ENCODE results near the gene DLX6. TPM values are rescaled to one million over a fixed set of nuclear protein-coding genes. Genes with fewer than 3 reads are reported as not detected.

Gene DLX6
- total and polyA plus RNA-seq, 3 donors from 2014 or later = 6.6 to 10.1 (median 7.3) TPM

GRCh38 chr7:97022491-97023306 is 17.3 kb downstream of the DLX6 start:
- H3K36me3 ChIP-seq (ENCODE audit: low read depth, missing control alignments) = no peaks in the 10 kb centered on the region
- TF ChIP-seq, protein P1, sequence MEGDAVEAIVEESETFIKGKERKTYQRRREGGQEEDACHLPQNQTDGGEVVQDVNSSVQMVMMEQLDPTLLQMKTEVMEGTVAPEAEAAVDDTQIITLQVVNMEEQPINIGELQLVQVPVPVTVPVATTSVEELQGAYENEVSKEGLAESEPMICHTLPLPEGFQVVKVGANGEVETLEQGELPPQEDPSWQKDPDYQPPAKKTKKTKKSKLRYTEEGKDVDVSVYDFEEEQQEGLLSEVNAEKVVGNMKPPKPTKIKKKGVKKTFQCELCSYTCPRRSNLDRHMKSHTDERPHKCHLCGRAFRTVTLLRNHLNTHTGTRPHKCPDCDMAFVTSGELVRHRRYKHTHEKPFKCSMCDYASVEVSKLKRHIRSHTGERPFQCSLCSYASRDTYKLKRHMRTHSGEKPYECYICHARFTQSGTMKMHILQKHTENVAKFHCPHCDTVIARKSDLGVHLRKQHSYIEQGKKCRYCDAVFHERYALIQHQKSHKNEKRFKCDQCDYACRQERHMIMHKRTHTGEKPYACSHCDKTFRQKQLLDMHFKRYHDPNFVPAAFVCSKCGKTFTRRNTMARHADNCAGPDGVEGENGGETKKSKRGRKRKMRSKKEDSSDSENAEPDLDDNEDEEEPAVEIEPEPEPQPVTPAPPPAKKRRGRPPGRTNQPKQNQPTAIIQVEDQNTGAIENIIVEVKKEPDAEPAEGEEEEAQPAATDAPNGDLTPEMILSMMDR (IDR thresholded peaks at IDR 0.05) = no peak
- no peak for TF ChIP-seq POLR2A (IDR thresholded peaks at IDR 0.05)
- H3K9me3 ChIP-seq = no peaks in the 10 kb centered on the region
- H3K27me3 ChIP-seq = no peaks in the 10 kb centered on the region
- 11 to 16% methylated on average over 35 of the region's 35 CpGs for WGBS, 2 donors
- H3K4me1 ChIP-seq = peaks cover 18% of the 10 kb centered on the region
- H3K4me3 ChIP-seq = peak overlapping the region; percentile 36 to 50
- DNase-seq = no peak
- H3K27ac ChIP-seq = no peak overlapping the region
- intact Hi-C loops (cut with DNase I; ENCODE audit: low total_unique reads) = no loop called here

DNA sequence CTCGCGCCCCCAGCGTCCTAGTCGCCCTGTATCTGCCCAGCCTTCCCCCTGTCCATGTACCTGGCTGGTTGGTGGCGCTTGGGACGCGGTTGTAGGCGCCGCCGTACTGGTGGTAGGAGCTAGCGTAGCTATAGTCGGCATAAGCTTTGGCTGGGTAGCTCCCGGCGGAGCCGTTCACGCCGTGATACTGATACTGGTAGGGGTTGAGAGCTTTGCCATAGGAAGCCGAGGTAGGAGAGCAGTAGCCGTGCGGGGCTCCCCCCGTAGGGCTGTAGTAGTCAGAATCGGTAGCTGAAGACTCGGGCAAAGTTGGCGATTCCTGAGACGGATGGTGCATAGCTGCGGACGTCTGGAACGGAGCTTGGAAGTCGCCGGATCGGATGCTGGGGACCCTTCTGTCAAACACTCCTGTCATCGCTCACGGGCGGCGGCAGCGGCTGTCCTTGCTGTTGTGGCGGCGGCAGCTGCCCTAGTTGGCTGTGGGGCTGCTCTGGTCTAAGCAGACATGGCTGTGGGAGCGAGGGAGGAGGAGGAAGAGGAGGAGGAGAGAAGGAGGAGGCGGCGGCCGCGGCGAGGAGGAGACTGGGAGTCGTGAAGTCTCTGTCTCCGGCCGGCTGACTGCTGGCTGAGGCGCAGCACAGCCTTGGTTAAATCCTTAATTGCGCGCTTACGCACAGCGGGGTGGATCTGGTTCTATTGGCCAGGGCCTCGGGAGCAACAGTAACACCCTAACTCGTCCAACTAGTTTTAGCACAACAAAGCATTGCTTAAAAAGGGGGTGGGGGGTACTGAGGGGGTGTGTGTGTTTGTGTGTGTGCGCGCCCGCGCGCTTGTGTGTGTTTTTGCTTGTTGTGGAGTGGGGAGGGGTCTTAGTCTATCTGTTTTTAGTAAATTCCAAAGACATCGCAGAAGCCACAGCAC is 19.1 kb downstream of the DLX6 start, which contains the start of gene DLX5:
Gene DLX5, minus strand, starts transcription at position 623 of the 921 bp plus-strand sequence. Its CDS starts 208 bp downstream, at position 415.
- peak; percentile 68 for DNase-seq
- Histone ChIP-seq H3K4me3 (peak within 1 kb of the TSS; percentile 19 to 42), H3K36me3 (ENCODE audit: low read depth, missing control alignments) (no peaks in the 10 kb centered on the region), H3K27ac (no peak within 1 kb of the TSS), H3K27me3 (no peaks in the 10 kb centered on the region), H3K9me3 (no peaks in the 10 kb centered on the region), H3K4me1 (peaks cover 18% of the 10 kb centered on the region)
- intact Hi-C loops (cut with DNase I; ENCODE audit: low total_unique reads) = no loop called here
- TF ChIP-seq, protein P1 (IDR thresholded peaks at IDR 0.05) = no peak
- TF ChIP-seq POLR2A (IDR thresholded peaks at IDR 0.05) = no peak
- 0 to 2% methylated on average over 14 to 60 of the region's 60 CpGs for WGBS, 2 donors

DNA sequence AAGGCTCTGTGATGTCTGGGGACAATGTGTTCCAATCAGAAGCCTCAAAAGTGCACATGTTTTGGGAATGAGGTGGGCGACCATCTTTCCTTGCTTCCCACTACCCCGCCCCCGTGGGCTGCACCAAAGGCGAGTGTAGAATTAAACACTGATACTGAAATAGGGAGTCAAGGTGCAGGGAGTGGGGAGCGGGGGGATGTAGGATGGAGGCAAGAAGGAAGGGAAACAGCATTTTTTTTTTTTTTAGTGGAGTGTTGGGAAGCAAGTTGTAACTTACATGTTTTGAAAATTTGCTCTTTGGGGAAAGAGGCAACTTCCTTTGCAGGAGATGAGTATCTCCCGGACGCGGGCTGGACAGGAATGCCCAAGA is 19.8 kb downstream of the DLX6 start:
- intact Hi-C loops (cut with DNase I; ENCODE audit: low total_unique reads) = no loop called here
- WGBS, 2 donors = 13 to 15% methylated on average over 8 of the region's 8 CpGs
- peaks cover 18% of the 10 kb centered on the region for H3K4me1 ChIP-seq

DNA sequence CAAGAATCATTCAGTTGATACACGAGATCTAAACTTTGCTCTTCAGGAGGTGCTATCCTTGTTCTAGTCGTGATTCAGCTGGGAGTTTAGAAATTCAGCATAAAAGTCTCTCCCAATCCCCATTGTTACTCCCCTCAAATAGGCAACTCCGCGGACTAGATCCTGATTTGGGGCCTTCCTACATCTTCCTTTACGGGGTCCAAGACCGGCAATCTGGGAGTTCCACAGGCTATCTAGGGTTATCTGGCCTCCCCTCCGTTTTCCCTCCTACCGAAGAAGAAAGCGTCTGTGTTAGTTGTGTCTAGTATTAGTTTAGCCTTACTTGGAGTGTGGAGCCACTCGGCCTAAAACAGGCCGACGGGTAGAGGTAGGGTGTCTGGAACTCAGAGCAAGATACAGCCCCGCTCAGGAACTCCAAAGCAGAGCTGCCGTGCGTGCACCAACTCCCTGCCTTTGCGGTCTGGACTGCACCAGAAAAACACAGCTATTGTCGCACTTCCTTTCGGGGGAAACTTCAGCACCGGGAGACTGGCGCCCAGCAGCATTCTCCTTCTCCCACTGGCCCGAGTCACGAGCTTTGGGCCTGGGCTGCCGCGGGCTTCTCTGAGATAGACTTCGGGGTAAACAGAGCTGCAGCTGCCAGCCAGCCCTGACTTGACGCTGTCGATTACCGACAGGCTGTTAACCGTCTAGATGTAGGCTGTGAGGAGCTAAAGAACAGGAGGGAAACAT is 20.8 kb downstream of the DLX6 start:
- H3K9me3 ChIP-seq = no peaks in the 10 kb centered on the region
- no peak for DNase-seq
- no peak overlapping the region for H3K4me3 ChIP-seq
- no peak for TF ChIP-seq POLR2A (IDR thresholded peaks at IDR 0.05)
- TF ChIP-seq, protein P1 (IDR thresholded peaks at IDR 0.05) = no peak
- intact Hi-C loops (cut with DNase I; ENCODE audit: low total_unique reads) = no loop called here
- H3K27ac ChIP-seq = no peak overlapping the region
- no peaks in the 10 kb centered on the region for H3K27me3 ChIP-seq
- H3K4me1 ChIP-seq = peaks cover 18% of the 10 kb centered on the region
- 26 to 29% methylated on average over 25 to 29 of the region's 29 CpGs for WGBS, 2 donors
- H3K36me3 ChIP-seq (ENCODE audit: low read depth, missing control alignments) = no peaks in the 10 kb centered on the region

More for the DNA sequence above, 19.8 kb downstream of the DLX6 start:
- no peaks in the 10 kb centered on the region for H3K36me3 ChIP-seq (ENCODE audit: low read depth, missing control alignments)
- DNase-seq = no peak
- TF ChIP-seq POLR2A (IDR thresholded peaks at IDR 0.05) = no peak
- TF ChIP-seq, protein P1 (IDR thresholded peaks at IDR 0.05) = no peak
- H3K27ac ChIP-seq = no peak overlapping the region
- no peaks in the 10 kb centered on the region for H3K9me3 ChIP-seq
- H3K4me3 ChIP-seq = peak overlapping the region in 1 of 2 donors; percentile 42
- no peaks in the 10 kb centered on the region for H3K27me3 ChIP-seq
